Measurements from ENCODE around the gene FBXW8.

Gene FBXW8

GRCh38 chr12:117069101-117069797, 158.5 kb downstream of the FBXW8 start:
- TF ChIP-seq CTCF (IDR thresholded peaks at IDR 0.05; ENCODE audit: borderline replicate concordance, insufficient read depth, low read depth, low read length), result no peak
- H3K4me3 ChIP-seq (ENCODE audit: low read depth, low read length), result no peak overlapping the region

GRCh38 chr12:117069926-117070900, 159.5 kb downstream of the FBXW8 start:
- TF ChIP-seq CTCF (IDR thresholded peaks at IDR 0.05; ENCODE audit: borderline replicate concordance, insufficient read depth, low read depth, low read length), result no peak
- no peak overlapping the region for H3K4me3 ChIP-seq (ENCODE audit: low read depth, low read length)

- no peak overlapping the region for H3K4me3 ChIP-seq (ENCODE audit: low read depth, low read length)
- no peak for TF ChIP-seq CTCF (IDR thresholded peaks at IDR 0.05; ENCODE audit: borderline replicate concordance, insufficient read depth, low read depth, low read length)
Observed at GRCh38 chr12:117071009-117071408, 160.3 kb downstream of the FBXW8 start.

- H3K4me3 ChIP-seq (ENCODE audit: low read depth, low read length), result no peak overlapping the region
- TF ChIP-seq CTCF (IDR thresholded peaks at IDR 0.05; ENCODE audit: borderline replicate concordance, insufficient read depth, low read depth, low read length), result no peak
Observed at GRCh38 chr12:117072106-117072505, 161.4 kb downstream of the FBXW8 start.

- no peak for TF ChIP-seq CTCF (IDR thresholded peaks at IDR 0.05; ENCODE audit: borderline replicate concordance, insufficient read depth, low read depth, low read length)
- H3K4me3 ChIP-seq (ENCODE audit: low read depth, low read length), result no peak overlapping the region
Observed at GRCh38 chr12:117072736-117073490, 162.2 kb downstream of the FBXW8 start.

- no peak for TF ChIP-seq CTCF (IDR thresholded peaks at IDR 0.05; ENCODE audit: borderline replicate concordance, insufficient read depth, low read depth, low read length)
- no peak overlapping the region for H3K4me3 ChIP-seq (ENCODE audit: low read depth, low read length)
Observed at GRCh38 chr12:117073611-117074010, 162.9 kb downstream of the FBXW8 start.
